GM12875 (cell line): ENCODE data around the gene OR6Q1.

Source experiments
- H3K4me3 ChIP-seq: one replicate; pipeline ENCODE4 v1.5.1; 2011; ENCODE audit warnings: low read depth, low read length, control low read depth
- TF ChIP-seq, protein P1 (sequence below): IDR thresholded peaks from 2 replicates; pipeline ENCODE4 v1.5.1; 2011; ENCODE audit warnings: low read depth, mild to moderate bottlenecking, control low read depth, inconsistent platforms, low read length, moderate library complexity, borderline replicate concordance; ENCODE audit not compliant: insufficient read depth

The OR6Q1 gene

DNA sequence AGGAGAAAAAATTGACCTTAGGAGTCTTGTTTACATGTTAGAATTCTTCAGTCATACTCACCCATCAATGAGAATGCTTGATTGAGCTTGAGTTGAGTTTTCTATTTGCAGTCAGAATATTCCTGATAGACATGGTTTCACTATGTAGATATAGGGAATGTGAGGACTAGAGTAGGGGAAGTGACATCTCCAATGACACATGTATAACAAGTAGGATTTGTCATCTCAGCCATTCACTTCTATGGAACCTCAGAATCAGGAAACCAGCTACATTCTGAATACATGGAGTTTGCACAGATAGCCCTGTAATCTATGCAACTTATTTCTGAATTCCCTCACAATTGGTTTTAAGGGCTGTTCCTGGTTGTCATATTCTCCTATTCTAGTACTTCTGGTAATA, 27.2 kb upstream of the OR6Q1 start:
- no peak overlapping the region for H3K4me3 ChIP-seq
- TF ChIP-seq, protein P1, sequence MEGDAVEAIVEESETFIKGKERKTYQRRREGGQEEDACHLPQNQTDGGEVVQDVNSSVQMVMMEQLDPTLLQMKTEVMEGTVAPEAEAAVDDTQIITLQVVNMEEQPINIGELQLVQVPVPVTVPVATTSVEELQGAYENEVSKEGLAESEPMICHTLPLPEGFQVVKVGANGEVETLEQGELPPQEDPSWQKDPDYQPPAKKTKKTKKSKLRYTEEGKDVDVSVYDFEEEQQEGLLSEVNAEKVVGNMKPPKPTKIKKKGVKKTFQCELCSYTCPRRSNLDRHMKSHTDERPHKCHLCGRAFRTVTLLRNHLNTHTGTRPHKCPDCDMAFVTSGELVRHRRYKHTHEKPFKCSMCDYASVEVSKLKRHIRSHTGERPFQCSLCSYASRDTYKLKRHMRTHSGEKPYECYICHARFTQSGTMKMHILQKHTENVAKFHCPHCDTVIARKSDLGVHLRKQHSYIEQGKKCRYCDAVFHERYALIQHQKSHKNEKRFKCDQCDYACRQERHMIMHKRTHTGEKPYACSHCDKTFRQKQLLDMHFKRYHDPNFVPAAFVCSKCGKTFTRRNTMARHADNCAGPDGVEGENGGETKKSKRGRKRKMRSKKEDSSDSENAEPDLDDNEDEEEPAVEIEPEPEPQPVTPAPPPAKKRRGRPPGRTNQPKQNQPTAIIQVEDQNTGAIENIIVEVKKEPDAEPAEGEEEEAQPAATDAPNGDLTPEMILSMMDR = no peak

DNA sequence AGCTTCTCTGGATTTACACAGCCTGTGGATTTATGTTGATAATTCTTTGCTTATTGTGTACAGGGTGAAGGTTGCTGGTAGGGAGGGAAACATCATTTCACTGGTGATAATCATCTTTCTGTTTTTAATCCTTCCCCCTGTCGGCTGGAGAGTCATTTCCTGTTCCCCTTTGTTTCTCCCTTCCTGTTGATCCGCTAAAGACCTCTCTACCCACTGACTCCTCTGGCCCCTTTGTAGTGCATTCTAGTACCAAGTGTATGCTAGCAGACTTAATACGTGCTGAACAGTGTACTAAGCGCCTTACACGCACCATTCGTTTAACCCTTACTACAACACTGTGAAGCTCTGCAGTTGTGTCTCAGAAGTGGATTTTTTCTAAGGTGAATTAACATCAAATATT, 26.1 kb upstream of the OR6Q1 start:
- H3K4me3 ChIP-seq = no peak overlapping the region
- TF ChIP-seq, protein P1 = no peak

DNA sequence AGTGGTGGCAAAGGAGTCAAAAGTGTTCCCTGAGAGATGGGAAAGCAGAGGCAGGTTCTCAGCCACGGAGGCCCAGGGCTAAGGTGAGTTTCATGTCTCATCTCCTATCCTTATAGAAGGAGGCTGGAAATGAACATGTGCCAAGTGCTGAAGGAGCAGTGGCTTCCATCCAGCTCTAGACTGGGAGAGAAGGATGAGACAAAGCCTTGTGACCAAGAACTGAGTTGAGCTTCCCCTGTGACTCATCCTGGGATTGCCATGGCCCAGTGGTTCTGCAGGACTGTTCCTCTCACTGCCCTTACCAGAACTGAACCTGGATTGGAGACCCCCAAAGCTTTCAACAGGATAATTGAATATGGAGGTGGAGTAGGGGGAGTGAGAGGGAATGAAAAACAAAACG, 23.8 kb upstream of the OR6Q1 start:
- TF ChIP-seq, protein P1 = no peak
- H3K4me3 ChIP-seq = no peak overlapping the region

DNA sequence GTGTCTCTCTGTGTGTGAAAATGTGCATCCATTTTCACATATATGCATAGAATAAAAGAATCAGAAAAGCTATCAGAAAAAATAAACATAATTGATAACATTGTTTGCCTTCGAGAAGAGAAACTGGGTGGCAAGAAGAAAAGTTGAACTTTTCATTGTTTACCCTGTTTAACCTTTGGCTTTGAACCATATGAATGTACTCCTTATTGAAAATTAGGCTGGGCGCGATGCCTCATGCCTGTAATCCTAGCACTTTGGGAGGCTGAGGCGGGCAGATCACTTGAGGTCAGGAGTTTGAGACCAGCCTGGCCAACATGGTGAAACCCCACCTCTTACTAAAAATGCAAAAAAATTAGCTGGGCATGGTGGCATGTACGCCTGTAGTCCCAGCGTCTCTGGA, 19.0 kb upstream of the OR6Q1 start:
- TF ChIP-seq, protein P1 = no peak
- H3K4me3 ChIP-seq = no peak overlapping the region

DNA sequence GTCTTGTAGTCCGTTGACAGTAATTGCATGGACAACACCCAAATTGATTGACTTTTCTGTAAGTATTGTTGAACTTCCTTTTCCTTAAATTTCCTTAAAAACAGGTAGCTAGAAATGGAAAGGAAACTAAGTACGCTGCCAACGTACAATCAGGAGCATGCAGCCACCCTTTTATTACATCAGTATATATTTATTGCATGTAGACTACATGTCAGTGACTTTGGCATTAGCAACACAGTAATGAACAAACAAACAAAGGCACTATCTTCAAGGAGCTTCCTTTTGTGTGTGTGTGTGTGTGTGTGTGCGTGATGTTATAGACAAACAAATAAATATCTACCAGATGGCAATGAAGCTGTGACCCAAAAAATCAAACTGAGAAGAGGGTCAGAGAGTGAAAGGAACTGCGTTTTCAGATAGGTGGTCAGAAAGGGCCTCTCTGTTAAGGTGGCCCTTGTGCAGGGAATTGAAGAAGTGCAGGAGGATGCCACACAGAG, 7.3 kb upstream of the OR6Q1 start, which contains the start of gene OR9Q1:
OR9Q1 (plus strand) TSS at position 447 of the 497 bp plus-strand sequence. CDS start 155,564 bp downstream, outside the sequence.
- TF ChIP-seq, protein P1 = no peak
- H3K4me3 ChIP-seq = no peak within 1 kb of the TSS

DNA sequence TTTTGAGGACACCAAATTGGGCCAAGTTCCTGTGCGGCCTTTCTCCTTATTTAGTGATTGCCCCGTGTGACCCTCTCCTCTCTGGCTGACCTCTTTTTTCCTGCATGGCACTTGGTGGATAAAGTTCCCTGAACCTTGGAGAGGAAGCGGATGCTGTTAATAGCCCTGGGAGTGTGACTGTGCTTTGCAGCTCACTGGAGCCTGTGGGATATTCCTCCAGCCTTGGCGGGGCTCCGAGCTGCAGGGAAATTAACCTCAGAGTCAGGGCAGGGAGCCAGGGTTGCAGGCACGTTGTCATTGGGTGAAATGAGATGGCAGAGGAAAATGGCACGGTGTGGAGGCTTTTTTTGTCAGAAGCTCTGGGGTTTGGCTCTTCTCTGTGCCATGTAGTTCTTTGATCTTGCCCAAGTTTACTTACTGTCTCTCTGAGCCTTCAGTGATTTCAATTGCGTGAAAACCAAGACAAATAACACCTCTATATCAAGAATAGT, 6.1 kb upstream of the OR6Q1 start:
- no peak overlapping the region for H3K4me3 ChIP-seq
- TF ChIP-seq, protein P1 = no peak

DNA sequence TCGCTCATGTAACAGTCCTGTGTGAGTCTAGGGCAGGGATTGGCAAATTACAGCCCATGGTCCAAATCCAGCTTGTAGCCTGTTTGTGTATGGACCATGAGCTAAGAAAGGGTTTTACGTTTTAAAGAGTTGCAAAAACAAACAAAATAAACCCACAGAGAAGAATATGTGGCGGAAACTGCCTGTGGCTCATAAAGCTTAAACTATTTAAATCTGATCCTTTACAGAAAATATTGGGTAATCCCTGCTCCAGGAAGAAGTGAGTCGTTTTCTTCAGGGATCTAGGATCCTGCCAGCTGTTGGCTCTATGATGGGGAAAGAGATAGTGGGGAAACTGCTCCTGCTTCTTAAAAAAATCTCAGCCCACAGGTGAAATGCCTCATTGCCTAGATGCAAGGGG, 3.4 kb upstream of the OR6Q1 start:
- no peak overlapping the region for H3K4me3 ChIP-seq
- TF ChIP-seq, protein P1 = no peak
